K562 (cell line): ENCODE results near the gene GDF15. TPM values are rescaled to one million over a fixed set of nuclear protein-coding genes. Genes with fewer than 3 reads are reported as not detected.
A peak's percentile ranks its signal among the peaks of the same experiment; 100 is the strongest.

ENCODE experiments used
- BRF1 ChIP-seq: IDR thresholded peaks from 3 replicates; pipeline ENCODE4 v1.6.1; 2011; ENCODE audit warnings: borderline replicate concordance, mild to moderate bottlenecking; ENCODE audit not compliant: insufficient read length; ENCODE audit errors: extremely low read depth
- EP400 ChIP-seq: fragments of 450-650 bp; IDR thresholded peaks from 2 replicates; pipeline ENCODE4 v1.6.1; 2017; ENCODE audit warnings: antibody characterized with exemption, mild to moderate bottlenecking, moderate library complexity
- HIVEP1 ChIP-seq: fragments of 250-450 bp; sonication (Bioruptor Pico); IDR thresholded peaks from 2 replicates; pipeline ENCODE4 v1.4.0; 2020; ENCODE audit warnings: mild to moderate bottlenecking
- ILK ChIP-seq: fragments of 450-650 bp; IDR thresholded peaks from 2 replicates; pipeline ENCODE4 v1.6.1; 2016; ENCODE audit warnings: missing genetic modification characterization, low read depth, mild to moderate bottlenecking, missing compliant biosample characterization, moderate library complexity, borderline replicate concordance
- NFE2 ChIP-seq: IDR thresholded peaks from 2 replicates; pipeline ENCODE4 v1.6.1; 2014; ENCODE audit warnings: antibody characterized with exemption, low read depth
- NR2C1 ChIP-seq, 2 experiments: fragments of 450-650 bp; IDR thresholded peaks; 2 replicates each; pipeline ENCODE4 v1.6.1; 2017; ENCODE audit warnings: mild to moderate bottlenecking in 2 of 2, antibody characterized with exemption in 1 of 2, inconsistent platforms in 1 of 2, missing compliant biosample characterization in 1 of 2, missing genetic modification characterization in 1 of 2
- RB1 ChIP-seq: fragments of 450-650 bp; IDR thresholded peaks from 2 replicates; pipeline ENCODE4 v1.6.1; 2017; ENCODE audit warnings: low read depth, mild to moderate bottlenecking
- SUPT5H ChIP-seq: fragments of 450-650 bp; IDR thresholded peaks from 2 replicates; pipeline ENCODE4 v1.6.1; 2016
- ZFX ChIP-seq: sonication (generic); formaldehyde crosslinking; IDR thresholded peaks from 2 replicates; pipeline ENCODE4 v1.8.0; 2022; ENCODE audit warnings: mild to moderate bottlenecking, missing genetic modification reagents, moderate library complexity
- ZNF696 ChIP-seq: fragments of 250-450 bp; sonication (Bioruptor Pico); conservative IDR thresholded peaks from 2 replicates; pipeline ENCODE4 v1.4.0; 2020; ENCODE audit warnings: mild to moderate bottlenecking, moderate library complexity
- ZNF766 ChIP-seq: fragments of 200-800 bp; sonication (Bioruptor generic); conservative IDR thresholded peaks from 2 replicates; pipeline ENCODE4 v1.6.1; 2016; ENCODE audit warnings: missing genetic modification characterization, missing compliant biosample characterization
- polyA plus RNA-seq, 8 experiments: library from polyadenylated mRNA; depleted of rRNA in 4 of 8; stranded (reverse) in 5 of 8; unstranded in 3 of 8; fragments of >200 nt; fragmentation: Nextera tagmentation in 2 of 8; fragmentation: Illumina TruSeq in 1 of 8; extraction: Ambion mirVana in 2 of 8; extraction: Trizol in 1 of 8; gene quantifications; 2 replicates each; pipeline versions ENCODE4 v1.2.1 to v1.2.3, GENCODE V29; 2011 to 2014; ENCODE audit warnings: inconsistent platforms in 1 of 8, missing spikeins in 1 of 8
- total RNA-seq, 7 experiments: library from RNA; depleted of rRNA in 6 of 7; stranded (reverse); fragments of >200 nt in 6 of 7; fragmentation: Illumina TruSeq in 2 of 7; extraction: Trizol in 2 of 7; gene quantifications; 2 replicates each; pipeline versions ENCODE4 v1.2.1 to v1.2.3, GENCODE V29; 2011 to 2021; ENCODE audit warnings: low replicate concordance in 1 of 7
- TF ChIP-seq, protein P1 (sequence below): fragments of 450-650 bp; conservative IDR thresholded peaks from 2 replicates; pipeline ENCODE4 v1.6.1; 2016; ENCODE audit warnings: missing genetic modification characterization, low read depth, mild to moderate bottlenecking, control low read depth, missing compliant biosample characterization
- TF ChIP-seq, protein P2 (sequence below): fragments of 450-650 bp; IDR thresholded peaks from 2 replicates; pipeline ENCODE4 v1.6.1; 2017; ENCODE audit warnings: antibody characterized with exemption
- TF ChIP-seq, protein P3 (sequence below): fragments of 450-650 bp; formaldehyde crosslinking; IDR thresholded peaks from 2 replicates; pipeline ENCODE4 v1.4.0; 2020; ENCODE audit warnings: mild to moderate bottlenecking
- TF ChIP-seq, protein P4 (sequence below): fragments of 250-450 bp; sonication (Bioruptor Pico); IDR thresholded peaks from 2 replicates; pipeline ENCODE4 v1.8.0; 2021; ENCODE audit warnings: mild to moderate bottlenecking, moderate library complexity
- TF ChIP-seq, protein P5 (sequence below), 2 experiments: fragments of 450-650 bp in 1 of 2; sonication (generic) in 1 of 2; formaldehyde crosslinking; conservative IDR thresholded peaks; 2 replicates each; pipeline versions ENCODE4 v1.4.0 to v1.8.1; 2020 to 2022; ENCODE audit warnings: mild to moderate bottlenecking in 1 of 2, missing genetic modification reagents in 1 of 2
- TF ChIP-seq, protein P6 (sequence below): sonication (generic); formaldehyde crosslinking; IDR thresholded peaks from 2 replicates; pipeline ENCODE4 v1.8.0; 2022; ENCODE audit warnings: mild to moderate bottlenecking, missing genetic modification reagents, borderline replicate concordance

Gene GDF15
- total and polyA plus RNA-seq, 9 of the 15 experiments (the other 6 are each of a cell fraction or from before 2014, with no cell fraction given), result 2.3 to 82.4 (median 12.5) TPM

DNA sequence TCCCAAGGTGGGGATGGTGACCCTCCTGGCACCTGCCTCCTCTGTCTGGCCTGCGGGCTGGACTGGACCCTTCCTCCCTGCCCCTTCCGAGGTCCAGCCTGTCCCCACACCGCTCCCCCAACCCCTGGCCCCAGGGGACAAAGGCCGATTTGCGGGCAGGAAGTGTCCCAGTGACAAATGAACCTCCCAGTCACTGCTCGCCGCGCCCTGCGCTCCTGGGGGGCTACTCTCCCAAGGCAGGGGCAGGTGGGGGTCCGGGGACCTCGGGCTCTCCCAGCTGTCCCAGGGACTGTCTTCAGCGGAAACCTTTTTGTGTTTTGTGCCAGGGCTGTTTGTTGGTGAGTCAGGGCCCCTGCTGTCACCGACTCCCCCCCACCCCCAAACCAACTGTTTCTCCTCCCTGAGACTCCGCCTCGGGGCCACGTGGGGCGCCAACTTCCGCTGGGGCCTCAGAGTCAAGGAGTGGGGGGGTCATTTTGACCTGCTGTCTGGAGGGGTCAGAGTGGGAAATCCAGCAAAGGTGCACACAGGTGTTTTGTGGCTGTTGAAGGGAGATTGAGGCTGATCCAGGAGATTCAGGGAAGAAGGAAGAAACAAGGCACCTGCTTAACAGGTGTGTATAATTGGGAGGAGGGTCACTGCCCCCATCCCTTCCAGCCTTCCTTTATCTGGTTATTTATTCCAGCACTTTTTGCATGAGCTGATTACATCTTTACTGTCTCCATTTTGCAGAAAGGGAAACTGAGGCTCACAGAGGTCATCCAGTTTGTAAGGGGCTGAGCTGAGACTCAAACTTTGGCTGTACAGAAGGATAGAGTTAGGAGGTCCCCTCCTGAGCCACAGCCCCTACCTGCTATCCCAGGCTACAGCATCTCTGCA is 44.7 kb upstream of the GDF15 start (continued):
- TF ChIP-seq ZNF696 (CRISPR knock-in tag) (no peak), SUPT5H (peak; percentile 69; the same call in 1 of the 2 replicates), ZNF766 (CRISPR knock-in tag) (no peak), ZFX (CRISPR knock-in tag) (peak; percentile 46), RB1 (peak; percentile 21; the same call in 1 of the 2 replicates), BRF1 (no peak), HIVEP1 (no peak), NFE2 (0 out of 2 replicates have a peak, but pooled peaks have one; percentile 27), NR2C1 (IDR thresholded peaks at IDR 0.05) (peak; percentile 53; the same call in 1 of the 2 replicates), NR2C1 (tag; IDR thresholded peaks at IDR 0.05) (no peak; the same call in 1 of the 2 replicates), ILK (tag) (no peak), EP400 (peak; percentile 86)
- TF ChIP-seq, protein P1, sequence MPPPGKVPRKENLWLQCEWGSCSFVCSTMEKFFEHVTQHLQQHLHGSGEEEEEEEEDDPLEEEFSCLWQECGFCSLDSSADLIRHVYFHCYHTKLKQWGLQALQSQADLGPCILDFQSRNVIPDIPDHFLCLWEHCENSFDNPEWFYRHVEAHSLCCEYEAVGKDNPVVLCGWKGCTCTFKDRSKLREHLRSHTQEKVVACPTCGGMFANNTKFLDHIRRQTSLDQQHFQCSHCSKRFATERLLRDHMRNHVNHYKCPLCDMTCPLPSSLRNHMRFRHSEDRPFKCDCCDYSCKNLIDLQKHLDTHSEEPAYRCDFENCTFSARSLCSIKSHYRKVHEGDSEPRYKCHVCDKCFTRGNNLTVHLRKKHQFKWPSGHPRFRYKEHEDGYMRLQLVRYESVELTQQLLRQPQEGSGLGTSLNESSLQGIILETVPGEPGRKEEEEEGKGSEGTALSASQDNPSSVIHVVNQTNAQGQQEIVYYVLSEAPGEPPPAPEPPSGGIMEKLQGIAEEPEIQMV (tag), result no peak
- TF ChIP-seq, protein P2, sequence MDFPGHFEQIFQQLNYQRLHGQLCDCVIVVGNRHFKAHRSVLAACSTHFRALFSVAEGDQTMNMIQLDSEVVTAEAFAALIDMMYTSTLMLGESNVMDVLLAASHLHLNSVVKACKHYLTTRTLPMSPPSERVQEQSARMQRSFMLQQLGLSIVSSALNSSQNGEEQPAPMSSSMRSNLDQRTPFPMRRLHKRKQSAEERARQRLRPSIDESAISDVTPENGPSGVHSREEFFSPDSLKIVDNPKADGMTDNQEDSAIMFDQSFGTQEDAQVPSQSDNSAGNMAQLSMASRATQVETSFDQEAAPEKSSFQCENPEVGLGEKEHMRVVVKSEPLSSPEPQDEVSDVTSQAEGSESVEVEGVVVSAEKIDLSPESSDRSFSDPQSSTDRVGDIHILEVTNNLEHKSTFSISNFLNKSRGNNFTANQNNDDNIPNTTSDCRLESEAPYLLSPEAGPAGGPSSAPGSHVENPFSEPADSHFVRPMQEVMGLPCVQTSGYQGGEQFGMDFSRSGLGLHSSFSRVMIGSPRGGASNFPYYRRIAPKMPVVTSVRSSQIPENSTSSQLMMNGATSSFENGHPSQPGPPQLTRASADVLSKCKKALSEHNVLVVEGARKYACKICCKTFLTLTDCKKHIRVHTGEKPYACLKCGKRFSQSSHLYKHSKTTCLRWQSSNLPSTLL, result no peak
- TF ChIP-seq, protein P3, sequence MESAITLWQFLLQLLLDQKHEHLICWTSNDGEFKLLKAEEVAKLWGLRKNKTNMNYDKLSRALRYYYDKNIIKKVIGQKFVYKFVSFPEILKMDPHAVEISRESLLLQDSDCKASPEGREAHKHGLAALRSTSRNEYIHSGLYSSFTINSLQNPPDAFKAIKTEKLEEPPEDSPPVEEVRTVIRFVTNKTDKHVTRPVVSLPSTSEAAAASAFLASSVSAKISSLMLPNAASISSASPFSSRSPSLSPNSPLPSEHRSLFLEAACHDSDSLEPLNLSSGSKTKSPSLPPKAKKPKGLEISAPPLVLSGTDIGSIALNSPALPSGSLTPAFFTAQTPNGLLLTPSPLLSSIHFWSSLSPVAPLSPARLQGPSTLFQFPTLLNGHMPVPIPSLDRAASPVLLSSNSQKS (CRISPR knock-in tag), result no peak
- TF ChIP-seq, protein P4, sequence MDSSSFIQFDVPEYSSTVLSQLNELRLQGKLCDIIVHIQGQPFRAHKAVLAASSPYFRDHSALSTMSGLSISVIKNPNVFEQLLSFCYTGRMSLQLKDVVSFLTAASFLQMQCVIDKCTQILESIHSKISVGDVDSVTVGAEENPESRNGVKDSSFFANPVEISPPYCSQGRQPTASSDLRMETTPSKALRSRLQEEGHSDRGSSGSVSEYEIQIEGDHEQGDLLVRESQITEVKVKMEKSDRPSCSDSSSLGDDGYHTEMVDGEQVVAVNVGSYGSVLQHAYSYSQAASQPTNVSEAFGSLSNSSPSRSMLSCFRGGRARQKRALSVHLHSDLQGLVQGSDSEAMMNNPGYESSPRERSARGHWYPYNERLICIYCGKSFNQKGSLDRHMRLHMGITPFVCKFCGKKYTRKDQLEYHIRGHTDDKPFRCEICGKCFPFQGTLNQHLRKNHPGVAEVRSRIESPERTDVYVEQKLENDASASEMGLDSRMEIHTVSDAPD, result no peak
- TF ChIP-seq, protein P5, sequence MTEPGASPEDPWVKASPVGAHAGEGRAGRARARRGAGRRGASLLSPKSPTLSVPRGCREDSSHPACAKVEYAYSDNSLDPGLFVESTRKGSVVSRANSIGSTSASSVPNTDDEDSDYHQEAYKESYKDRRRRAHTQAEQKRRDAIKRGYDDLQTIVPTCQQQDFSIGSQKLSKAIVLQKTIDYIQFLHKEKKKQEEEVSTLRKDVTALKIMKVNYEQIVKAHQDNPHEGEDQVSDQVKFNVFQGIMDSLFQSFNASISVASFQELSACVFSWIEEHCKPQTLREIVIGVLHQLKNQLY (CRISPR knock-in tag; conservative IDR thresholded peaks at IDR 0.05), result no peak
- TF ChIP-seq, protein P6, sequence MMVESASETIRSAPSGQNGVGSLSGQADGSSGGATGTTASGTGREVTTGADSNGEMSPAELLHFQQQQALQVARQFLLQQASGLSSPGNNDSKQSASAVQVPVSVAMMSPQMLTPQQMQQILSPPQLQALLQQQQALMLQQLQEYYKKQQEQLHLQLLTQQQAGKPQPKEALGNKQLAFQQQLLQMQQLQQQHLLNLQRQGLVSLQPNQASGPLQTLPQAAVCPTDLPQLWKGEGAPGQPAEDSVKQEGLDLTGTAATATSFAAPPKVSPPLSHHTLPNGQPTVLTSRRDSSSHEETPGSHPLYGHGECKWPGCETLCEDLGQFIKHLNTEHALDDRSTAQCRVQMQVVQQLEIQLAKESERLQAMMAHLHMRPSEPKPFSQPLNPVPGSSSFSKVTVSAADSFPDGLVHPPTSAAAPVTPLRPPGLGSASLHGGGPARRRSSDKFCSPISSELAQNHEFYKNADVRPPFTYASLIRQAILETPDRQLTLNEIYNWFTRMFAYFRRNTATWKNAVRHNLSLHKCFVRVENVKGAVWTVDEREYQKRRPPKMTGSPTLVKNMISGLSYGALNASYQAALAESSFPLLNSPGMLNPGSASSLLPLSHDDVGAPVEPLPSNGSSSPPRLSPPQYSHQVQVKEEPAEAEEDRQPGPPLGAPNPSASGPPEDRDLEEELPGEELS (CRISPR knock-in tag), result 0 out of 2 replicates have a peak, but pooled peaks have one; percentile 29
